Central memory CD4-positive, alpha-beta T cell (primary cell): Measurements from ENCODE around the gene OR4D1.
"Not testable (repeated sequence)": the region's sequence is repeated elsewhere in the genome, so short reads cannot be mapped to it uniquely, and the experiment has no call there.

Source experiments
- DNase-seq: peaks from one replicate; pipeline ENCODE4 v3.0.0; 2022
- total RNA-seq, 3 experiments: gene quantifications; one replicate each; lab custom pipeline; 2026; lab: John Stamatoyannopoulos, UW

OR4D1 gene
- total RNA-seq = 0.28 to 2.3 (median 1.7) reads per million in 3 experiments

GRCh38 chr17:58147930-58148434 lies at the start of gene OR4D1:
TSS of gene OR4D1 (plus strand) at chr17:58148384. CDS start at chr17:58155154, 6,770 bp downstream.
- DNase-seq = no peak

- DNase-seq = no peak
These were observed 47.7 kb upstream of the OR4D1 start for GRCh38 chr17:58100506-58100905.

GRCh38 chr17:58101898-58102297 lies 46.3 kb upstream of the OR4D1 start:
- not testable (repeated sequence) for DNase-seq

- DNase-seq = no peak
These were observed 43.1 kb upstream of the OR4D1 start for GRCh38 chr17:58105093-58105492.

- no peak for DNase-seq
These were observed 40.9 kb upstream of the OR4D1 start for GRCh38 chr17:58107306-58107705.

GRCh38 chr17:58109197-58109596 lies 39.0 kb upstream of the OR4D1 start:
- DNase-seq = no peak

- DNase-seq = no peak
These were observed 38.2 kb upstream of the OR4D1 start for GRCh38 chr17:58110012-58110411.

GRCh38 chr17:58111676-58112075 lies 36.5 kb upstream of the OR4D1 start:
- no peak for DNase-seq

- DNase-seq = peak; percentile 71
These were observed 35.1 kb upstream of the OR4D1 start for GRCh38 chr17:58112970-58113631.

- no peak for DNase-seq
These were observed 34.2 kb upstream of the OR4D1 start for GRCh38 chr17:58113947-58114346.

GRCh38 chr17:58117382-58117781 lies 30.8 kb upstream of the OR4D1 start:
- DNase-seq = no peak

GRCh38 chr17:58119491-58119890 lies 28.7 kb upstream of the OR4D1 start:
- DNase-seq = no peak

- peak; percentile 47 for DNase-seq
These were observed 27.9 kb upstream of the OR4D1 start for GRCh38 chr17:58120195-58120822.

GRCh38 chr17:58121925-58122324 lies 26.3 kb upstream of the OR4D1 start:
- peak; percentile 57 for DNase-seq

- no peak for DNase-seq
These were observed 20.3 kb upstream of the OR4D1 start for GRCh38 chr17:58127846-58128245.

- not testable (repeated sequence) for DNase-seq
These were observed 15.5 kb upstream of the OR4D1 start for GRCh38 chr17:58132697-58133096.

GRCh38 chr17:58136669-58137279 lies 11.4 kb upstream of the OR4D1 start:
- DNase-seq = no peak

GRCh38 chr17:58141505-58141904 lies 6.7 kb upstream of the OR4D1 start:
- DNase-seq = no peak

GRCh38 chr17:58143335-58143734 lies 4.8 kb upstream of the OR4D1 start:
- not testable (repeated sequence) for DNase-seq

- no peak for DNase-seq
These were observed 3.4 kb upstream of the OR4D1 start for GRCh38 chr17:58144801-58145200.

- DNase-seq = no peak
These were observed 425 bp downstream of the OR4D1 start for GRCh38 chr17:58148609-58149008.

- no peak for DNase-seq
These were observed 2.2 kb downstream of the OR4D1 start for GRCh38 chr17:58150394-58150793.

- peak; percentile 88 for DNase-seq
These were observed 4.9 kb downstream of the OR4D1 start for GRCh38 chr17:58153046-58153445.

GRCh38 chr17:58153671-58154070 lies 5.5 kb downstream of the OR4D1 start:
- DNase-seq = no peak
